Measurements from ENCODE around the gene TIE1. TPM values are rescaled to one million over a fixed set of nuclear protein-coding genes. Genes with fewer than 3 reads are reported as not detected.

Gene TIE1
- total and polyA plus RNA-seq, 2 of the 13 experiments (the other 11 are each of a cell fraction or from before 2014, with no cell fraction given) = 0.58 to 0.84 TPM

DNA sequence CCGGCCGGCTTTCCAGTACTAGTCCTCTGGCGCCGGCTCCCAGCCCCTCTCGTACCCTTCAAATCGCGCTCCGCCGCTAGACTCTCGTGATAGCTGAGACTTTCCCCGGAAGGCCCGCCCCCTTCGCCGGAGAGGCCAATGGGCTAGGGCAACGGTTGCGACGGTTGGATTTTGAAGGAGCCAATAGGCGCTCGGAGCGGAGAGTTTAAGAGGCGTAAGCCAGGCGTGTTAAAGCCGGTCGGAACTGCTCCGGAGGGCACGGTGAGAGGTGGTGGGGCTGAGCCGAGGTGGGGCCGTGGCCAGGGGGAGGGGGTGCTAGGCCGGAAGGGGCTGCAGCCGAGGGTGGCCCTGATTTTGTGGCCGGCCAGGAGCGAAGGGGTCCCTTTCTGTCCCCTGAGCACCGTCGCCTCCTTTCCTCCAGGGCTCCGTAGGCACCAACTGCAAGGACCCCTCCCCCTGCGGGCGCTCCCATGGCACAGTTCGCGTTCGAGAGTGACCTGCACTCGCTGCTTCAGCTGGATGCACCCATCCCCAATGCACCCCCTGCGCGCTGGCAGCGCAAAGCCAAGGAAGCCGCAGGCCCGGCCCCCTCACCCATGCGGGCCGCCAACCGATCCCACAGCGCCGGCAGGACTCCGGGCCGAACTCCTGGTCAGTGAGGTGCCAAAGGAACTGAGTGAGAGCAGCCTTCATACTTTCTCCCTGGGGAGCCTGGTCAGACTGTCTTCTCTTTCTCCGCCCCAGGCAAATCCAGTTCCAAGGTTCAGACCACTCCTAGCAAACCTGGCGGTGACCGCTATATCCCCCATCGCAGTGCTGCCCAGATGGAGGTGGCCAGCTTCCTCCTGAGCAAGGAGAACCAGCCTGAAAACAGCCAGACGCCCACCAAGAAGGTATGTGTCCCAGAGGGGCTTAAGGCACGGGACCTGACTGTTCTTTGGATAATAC, 58.2 kb downstream of the TIE1 start, which contains the start of gene CDC20 (continued):
- TF ChIP-seq AKNA (CRISPR knock-in tag; IDR thresholded peaks at IDR 0.05; ENCODE audit: borderline replicate concordance) (no peak), ESRRA (CRISPR knock-in tag; IDR thresholded peaks at IDR 0.05; ENCODE audit: low read depth) (no peak), ZNF75D (CRISPR knock-in tag; IDR thresholded peaks at IDR 0.05; ENCODE audit: borderline replicate concordance) (no peak), SMAD1 (CRISPR knock-in tag; IDR thresholded peaks at IDR 0.05; ENCODE audit: borderline replicate concordance, low read depth) (no peak; the same call in 1 of the 2 replicates), ATF7 (IDR thresholded peaks at IDR 0.05) (no peak), ATF7 (CRISPR knock-in tag; IDR thresholded peaks at IDR 0.05) (no peak), HOXA5 (CRISPR knock-in tag; IDR thresholded peaks at IDR 0.05) (no peak; the same call in 1 of the 2 replicates), ZNF644 (CRISPR knock-in tag; IDR thresholded peaks at IDR 0.05; ENCODE audit: low read depth) (no peak), ZSCAN31 (CRISPR knock-in tag; IDR thresholded peaks at IDR 0.05; ENCODE audit: low read depth) (peak; percentile 87), SIX4 (CRISPR knock-in tag; IDR thresholded peaks at IDR 0.05) (no peak), ZNF563 (CRISPR knock-in tag; IDR thresholded peaks at IDR 0.05) (no peak), ZNF83 (CRISPR knock-in tag; IDR thresholded peaks at IDR 0.05; ENCODE audit: borderline replicate concordance) (no peak), ZNF432 (CRISPR knock-in tag; IDR thresholded peaks at IDR 0.05; ENCODE audit: borderline replicate concordance) (no peak), HOXA9 (CRISPR knock-in tag; IDR thresholded peaks at IDR 0.05; ENCODE audit: borderline replicate concordance) (peak; percentile 90; the same call in 1 of the 2 replicates), HMG20B (CRISPR knock-in tag; conservative IDR thresholded peaks at IDR 0.05) (no peak), FOXA3 (CRISPR knock-in tag; IDR thresholded peaks at IDR 0.05) (no peak; the same call in 1 of the 2 replicates), ZNF660 (CRISPR knock-in tag; IDR thresholded peaks at IDR 0.05; ENCODE audit: borderline replicate concordance, low read depth) (no peak), TMF1 (CRISPR knock-in tag; IDR thresholded peaks at IDR 0.05; ENCODE audit: low read depth) (peak; percentile 93), GATA4 (IDR thresholded peaks at IDR 0.05; ENCODE audit: borderline replicate concordance, low read depth) (no peak)
- TF ChIP-seq, protein P1, sequence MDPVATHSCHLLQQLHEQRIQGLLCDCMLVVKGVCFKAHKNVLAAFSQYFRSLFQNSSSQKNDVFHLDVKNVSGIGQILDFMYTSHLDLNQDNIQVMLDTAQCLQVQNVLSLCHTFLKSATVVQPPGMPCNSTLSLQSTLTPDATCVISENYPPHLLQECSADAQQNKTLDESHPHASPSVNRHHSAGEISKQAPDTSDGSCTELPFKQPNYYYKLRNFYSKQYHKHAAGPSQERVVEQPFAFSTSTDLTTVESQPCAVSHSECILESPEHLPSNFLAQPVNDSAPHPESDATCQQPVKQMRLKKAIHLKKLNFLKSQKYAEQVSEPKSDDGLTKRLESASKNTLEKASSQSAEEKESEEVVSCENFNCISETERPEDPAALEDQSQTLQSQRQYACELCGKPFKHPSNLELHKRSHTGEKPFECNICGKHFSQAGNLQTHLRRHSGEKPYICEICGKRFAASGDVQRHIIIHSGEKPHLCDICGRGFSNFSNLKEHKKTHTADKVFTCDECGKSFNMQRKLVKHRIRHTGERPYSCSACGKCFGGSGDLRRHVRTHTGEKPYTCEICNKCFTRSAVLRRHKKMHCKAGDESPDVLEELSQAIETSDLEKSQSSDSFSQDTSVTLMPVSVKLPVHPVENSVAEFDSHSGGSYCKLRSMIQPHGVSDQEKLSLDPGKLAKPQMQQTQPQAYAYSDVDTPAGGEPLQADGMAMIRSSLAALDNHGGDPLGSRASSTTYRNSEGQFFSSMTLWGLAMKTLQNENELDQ (CRISPR knock-in tag; IDR thresholded peaks at IDR 0.05; ENCODE audit: borderline replicate concordance) = no peak
- TF ChIP-seq, protein P2, sequence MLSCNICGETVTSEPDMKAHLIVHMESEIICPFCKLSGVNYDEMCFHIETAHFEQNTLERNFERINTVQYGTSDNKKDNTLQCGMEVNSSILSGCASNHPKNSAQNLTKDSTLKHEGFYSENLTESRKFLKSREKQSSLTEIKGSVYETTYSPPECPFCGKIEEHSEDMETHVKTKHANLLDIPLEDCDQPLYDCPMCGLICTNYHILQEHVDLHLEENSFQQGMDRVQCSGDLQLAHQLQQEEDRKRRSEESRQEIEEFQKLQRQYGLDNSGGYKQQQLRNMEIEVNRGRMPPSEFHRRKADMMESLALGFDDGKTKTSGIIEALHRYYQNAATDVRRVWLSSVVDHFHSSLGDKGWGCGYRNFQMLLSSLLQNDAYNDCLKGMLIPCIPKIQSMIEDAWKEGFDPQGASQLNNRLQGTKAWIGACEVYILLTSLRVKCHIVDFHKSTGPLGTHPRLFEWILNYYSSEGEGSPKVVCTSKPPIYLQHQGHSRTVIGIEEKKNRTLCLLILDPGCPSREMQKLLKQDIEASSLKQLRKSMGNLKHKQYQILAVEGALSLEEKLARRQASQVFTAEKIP (CRISPR knock-in tag; IDR thresholded peaks at IDR 0.05; ENCODE audit: borderline replicate concordance) = no peak

Data from HepG2 (cell line).